Activated CD4-positive, alpha-beta T cell treated with anti-CD3 and anti-CD28 coated beads, Interleukin-2, amount 10 ng/mL, durations not matched to agents 24 days and 14 days (primary cell): ENCODE measurements around the gene MID1. TPM values are rescaled to one million over a fixed set of nuclear protein-coding genes. Genes with fewer than 3 reads are reported as not detected.

ENCODE experiments used
- DNase-seq: peaks from one replicate; pipeline ENCODE4 v3.0.0; 2022
- H3K27ac Mint-ChIP-seq: one replicate; pipeline ENCODE4 v1.8.0; 2022; ENCODE audit warnings: mild to moderate bottlenecking, mixed read lengths
- H3K27me3 Mint-ChIP-seq: one replicate; pipeline ENCODE4 v1.8.0; 2022; ENCODE audit warnings: mixed read lengths
- H3K36me3 Mint-ChIP-seq: one replicate; pipeline ENCODE4 v1.8.0; 2022; ENCODE audit warnings: low read depth, mild to moderate bottlenecking, mixed read lengths
- H3K4me1 Mint-ChIP-seq: one replicate; pipeline ENCODE4 v1.8.0; 2021; ENCODE audit warnings: mixed read lengths
- H3K4me3 Mint-ChIP-seq: one replicate; pipeline ENCODE4 v1.8.0; 2022; ENCODE audit warnings: mild to moderate bottlenecking, moderate library complexity, mixed read lengths
- H3K9me3 Mint-ChIP-seq: one replicate; pipeline ENCODE4 v1.8.0; 2021; ENCODE audit warnings: mixed read lengths
- intact Hi-C: fragments of 100-400 bp; cut with micrococcal nuclease; formaldehyde crosslinking; loops from one replicate; pipeline ENCODE4 v1.15.1; 2023
- total RNA-seq: library from RNA; stranded (reverse); gene quantifications from 2 replicates; pipeline ENCODE4 v1.2.3, GENCODE V29; 2022

The MID1 gene
- total RNA-seq, 1 donor from 2014 or later: not detected

GRCh38 chrX:10496345-10496965 is 123.9 kb downstream of the MID1 start:
- Mint-ChIP-seq H3K4me3 (no peak overlapping the region), H3K4me1 (no peaks in the 10 kb centered on the region), H3K27me3 (no peaks in the 10 kb centered on the region), H3K27ac (no peak overlapping the region), H3K36me3 (no peaks in the 10 kb centered on the region), H3K9me3 (no peaks in the 10 kb centered on the region)
- DNase-seq: no peak
- intact Hi-C loops: no loop called here

DNA sequence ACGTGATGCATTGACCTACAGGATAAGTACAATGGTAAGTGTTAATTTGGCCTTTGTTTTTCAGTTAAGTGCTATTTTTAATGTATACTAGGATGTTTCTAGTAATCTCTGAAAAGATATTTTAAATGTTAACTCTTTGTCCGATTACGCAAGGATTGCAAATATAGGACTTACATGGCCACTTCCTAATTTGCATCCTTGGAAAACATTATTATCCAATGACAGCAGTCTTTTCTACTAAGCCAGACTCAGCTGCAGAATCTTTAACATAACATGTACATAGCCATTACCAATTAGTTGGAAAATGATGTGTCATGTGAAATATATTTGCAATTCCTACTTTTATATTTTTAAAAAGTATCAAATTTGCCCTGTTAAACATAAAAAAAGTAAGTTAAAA is 124.7 kb downstream of the MID1 start:
- no peak overlapping the region for H3K4me3 Mint-ChIP-seq
- no peak overlapping the region for H3K27ac Mint-ChIP-seq
- H3K9me3 Mint-ChIP-seq: no peaks in the 10 kb centered on the region
- H3K36me3 Mint-ChIP-seq: no peaks in the 10 kb centered on the region
- no peak for DNase-seq
- H3K27me3 Mint-ChIP-seq: no peaks in the 10 kb centered on the region
- intact Hi-C loops: no loop called here
- no peaks in the 10 kb centered on the region for H3K4me1 Mint-ChIP-seq

DNA sequence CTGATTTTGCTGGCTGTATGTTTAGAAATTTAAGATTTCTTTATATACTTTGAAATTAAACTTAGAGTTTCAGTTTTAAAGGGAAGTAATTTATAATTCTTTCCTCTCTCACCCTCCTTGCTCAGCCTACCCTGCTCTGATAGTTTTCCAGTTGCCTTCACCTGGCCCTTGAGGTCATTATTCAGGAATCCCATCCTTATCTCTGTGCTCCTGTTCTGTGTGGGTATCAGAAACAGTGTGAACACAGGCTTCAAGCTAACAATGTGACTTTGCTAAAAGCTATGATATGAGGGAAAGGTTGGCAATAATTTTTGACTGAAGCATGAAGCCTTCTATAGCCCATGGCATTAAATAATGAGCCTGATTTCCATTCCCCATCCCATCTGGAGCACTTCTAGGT is 128.1 kb downstream of the MID1 start:
- DNase-seq: no peak
- Mint-ChIP-seq H3K27ac (no peak overlapping the region), H3K27me3 (no peaks in the 10 kb centered on the region), H3K36me3 (no peaks in the 10 kb centered on the region), H3K9me3 (no peaks in the 10 kb centered on the region), H3K4me1 (no peaks in the 10 kb centered on the region), H3K4me3 (no peak overlapping the region)
- intact Hi-C loops: no loop called here

DNA sequence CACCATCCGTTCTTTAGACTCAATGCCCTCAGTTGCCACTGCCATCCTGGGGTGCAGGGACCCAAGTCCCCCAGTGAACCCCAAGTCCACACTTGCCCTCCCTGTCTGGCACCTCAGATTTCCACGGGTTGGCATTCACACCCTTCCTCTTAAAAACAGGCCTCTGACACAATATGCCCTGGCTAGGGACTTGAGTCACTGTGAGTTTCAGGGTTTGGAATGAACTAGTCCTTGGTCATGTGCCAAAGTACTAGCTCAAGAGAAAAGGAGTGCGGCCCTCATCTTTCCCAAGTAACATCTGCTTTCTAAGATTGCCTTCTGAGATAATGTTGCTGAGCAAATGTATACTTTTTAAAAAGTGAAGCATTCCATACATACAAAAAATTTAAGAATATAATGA is 134.0 kb downstream of the MID1 start:
- Mint-ChIP-seq H3K27me3 (no peaks in the 10 kb centered on the region), H3K9me3 (no peaks in the 10 kb centered on the region), H3K27ac (no peak overlapping the region), H3K4me3 (no peak overlapping the region), H3K36me3 (no peaks in the 10 kb centered on the region), H3K4me1 (no peaks in the 10 kb centered on the region)
- intact Hi-C loops: no loop called here
- DNase-seq: no peak

DNA sequence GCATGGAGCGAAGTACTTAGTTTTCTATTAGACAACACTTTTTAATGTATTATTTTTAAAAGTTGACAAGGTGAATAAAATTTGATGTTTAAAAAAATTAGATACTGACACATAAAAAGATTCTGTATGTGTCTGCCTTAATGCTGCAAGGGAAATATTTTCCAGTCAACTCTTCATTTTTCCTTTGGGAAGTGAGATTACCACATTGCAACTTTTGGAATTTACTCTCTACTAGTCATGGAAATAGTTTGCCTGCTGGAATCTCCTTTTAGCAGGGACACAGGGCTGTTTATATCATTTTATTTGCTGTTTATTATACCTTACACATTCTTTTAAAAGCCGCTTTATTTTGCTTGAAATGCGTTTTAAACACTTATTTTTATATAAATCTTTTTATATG is 135.1 kb downstream of the MID1 start:
- Mint-ChIP-seq H3K4me1 (no peaks in the 10 kb centered on the region), H3K36me3 (no peaks in the 10 kb centered on the region), H3K4me3 (no peak overlapping the region), H3K27ac (no peak overlapping the region), H3K9me3 (no peaks in the 10 kb centered on the region), H3K27me3 (no peaks in the 10 kb centered on the region)
- intact Hi-C loops: no loop called here
- DNase-seq: no peak

- Mint-ChIP-seq H3K27me3 (no peaks in the 10 kb centered on the region), H3K4me3 (no peak overlapping the region), H3K36me3 (no peaks in the 10 kb centered on the region), H3K27ac (no peak overlapping the region), H3K9me3 (no peaks in the 10 kb centered on the region), H3K4me1 (no peaks in the 10 kb centered on the region)
- DNase-seq: no peak
- intact Hi-C loops: no loop called here
These were observed 135.6 kb downstream of the MID1 start for GRCh38 chrX:10484683-10485247.

GRCh38 chrX:10483191-10483831 is 137.1 kb downstream of the MID1 start:
- Mint-ChIP-seq H3K36me3 (no peaks in the 10 kb centered on the region), H3K4me3 (no peak overlapping the region), H3K27ac (no peak overlapping the region), H3K9me3 (no peaks in the 10 kb centered on the region), H3K4me1 (no peaks in the 10 kb centered on the region), H3K27me3 (no peaks in the 10 kb centered on the region)
- intact Hi-C loops: no loop called here
- no peak for DNase-seq

- no peak overlapping the region for H3K4me3 Mint-ChIP-seq
These were observed 137.7 kb downstream of the MID1 start for GRCh38 chrX:10482708-10483107.

DNA sequence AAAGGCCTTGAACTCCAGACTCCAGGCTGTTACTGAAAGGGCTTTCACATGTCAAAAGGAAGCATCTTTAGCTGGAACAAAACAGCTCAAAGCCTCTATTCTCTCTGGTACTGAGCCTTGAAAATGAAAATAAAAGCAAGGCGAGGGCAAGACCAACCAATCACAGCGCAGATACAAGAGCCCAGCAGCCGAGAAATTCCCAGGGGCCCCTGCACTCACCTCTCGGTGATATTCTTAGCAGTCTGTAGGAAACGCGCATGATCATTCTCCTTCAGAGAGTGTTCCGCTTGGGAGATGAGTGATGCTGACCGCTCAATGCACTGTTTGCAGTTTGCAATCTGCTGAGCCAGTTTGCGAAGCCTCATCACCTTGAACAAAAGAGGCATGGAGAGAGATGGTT is 138.1 kb downstream of the MID1 start:
- intact Hi-C loops: no loop called here
- Mint-ChIP-seq H3K4me1 (no peaks in the 10 kb centered on the region), H3K27me3 (no peaks in the 10 kb centered on the region), H3K27ac (no peak overlapping the region), H3K9me3 (no peaks in the 10 kb centered on the region), H3K36me3 (no peaks in the 10 kb centered on the region), H3K4me3 (no peak overlapping the region)
- no peak for DNase-seq

More at GRCh38 chrX:10482708-10483107, 137.7 kb downstream of the MID1 start:
- intact Hi-C loops: no loop called here
- no peak for DNase-seq
- Mint-ChIP-seq H3K9me3 (no peaks in the 10 kb centered on the region), H3K27ac (no peak overlapping the region), H3K27me3 (no peaks in the 10 kb centered on the region), H3K36me3 (no peaks in the 10 kb centered on the region), H3K4me1 (no peaks in the 10 kb centered on the region)

DNA sequence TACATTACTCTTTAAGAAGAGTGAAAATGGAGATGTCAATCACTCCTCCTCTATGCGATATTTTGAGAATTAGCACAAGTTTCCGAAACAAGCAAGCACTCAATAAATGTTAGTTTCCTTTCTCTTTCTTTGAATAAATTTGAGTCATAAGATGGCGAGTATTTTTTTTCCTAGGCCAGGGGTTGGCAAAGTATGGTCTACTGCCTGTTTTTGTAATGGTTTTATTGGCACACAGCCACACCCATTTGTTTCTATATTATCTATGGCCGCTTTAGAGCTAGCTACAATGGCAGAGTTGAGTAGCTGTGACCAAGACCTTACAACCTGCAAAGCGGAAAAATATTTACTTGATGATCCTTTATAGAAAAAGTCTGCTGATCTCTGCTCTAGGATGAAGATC is 139.5 kb downstream of the MID1 start:
- Mint-ChIP-seq H3K9me3 (no peaks in the 10 kb centered on the region), H3K4me3 (no peak overlapping the region), H3K27ac (no peak overlapping the region), H3K36me3 (no peaks in the 10 kb centered on the region), H3K27me3 (no peaks in the 10 kb centered on the region), H3K4me1 (no peaks in the 10 kb centered on the region)
- intact Hi-C loops: no loop called here
- DNase-seq: no peak

GRCh38 chrX:10479508-10479907 is 140.9 kb downstream of the MID1 start:
- Mint-ChIP-seq H3K36me3 (no peaks in the 10 kb centered on the region), H3K4me3 (no peak overlapping the region), H3K9me3 (no peaks in the 10 kb centered on the region), H3K4me1 (no peaks in the 10 kb centered on the region), H3K27ac (no peak overlapping the region), H3K27me3 (no peaks in the 10 kb centered on the region)
- intact Hi-C loops: no loop called here
- DNase-seq: no peak

DNA sequence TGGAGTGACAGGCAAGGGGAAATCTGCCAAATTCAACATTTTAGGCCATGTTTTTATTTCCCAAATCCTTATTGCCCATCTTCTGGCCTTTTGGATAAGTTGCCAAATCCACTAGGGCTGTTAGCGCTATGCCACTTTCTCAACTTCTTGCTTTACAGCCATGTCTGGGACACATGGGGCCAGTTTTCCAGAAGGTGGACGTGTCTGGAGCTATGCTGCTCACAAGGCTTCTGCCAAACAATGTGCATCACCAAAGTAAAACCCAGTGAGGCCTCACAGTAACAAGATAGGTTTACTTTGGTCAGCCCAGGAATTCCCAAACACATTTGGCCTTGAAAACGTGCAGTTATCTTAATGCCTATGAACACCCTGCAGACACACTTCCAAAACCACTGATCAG is 142.9 kb downstream of the MID1 start:
- H3K27me3 Mint-ChIP-seq: no peaks in the 10 kb centered on the region
- no peaks in the 10 kb centered on the region for H3K9me3 Mint-ChIP-seq
- H3K27ac Mint-ChIP-seq: no peak overlapping the region
- DNase-seq: no peak
- no peaks in the 10 kb centered on the region for H3K4me1 Mint-ChIP-seq
- no peaks in the 10 kb centered on the region for H3K36me3 Mint-ChIP-seq
- H3K4me3 Mint-ChIP-seq: no peak overlapping the region
- intact Hi-C loops: no loop called here

GRCh38 chrX:10474913-10475568 is 145.3 kb downstream of the MID1 start:
- intact Hi-C loops: no loop called here
- Mint-ChIP-seq H3K4me3 (no peak overlapping the region), H3K27me3 (no peaks in the 10 kb centered on the region), H3K4me1 (no peaks in the 10 kb centered on the region), H3K27ac (no peak overlapping the region), H3K9me3 (no peaks in the 10 kb centered on the region), H3K36me3 (no peaks in the 10 kb centered on the region)
- no peak for DNase-seq

- Mint-ChIP-seq H3K4me1 (no peaks in the 10 kb centered on the region), H3K27ac (no peak overlapping the region), H3K9me3 (no peaks in the 10 kb centered on the region), H3K4me3 (no peak overlapping the region), H3K36me3 (no peaks in the 10 kb centered on the region), H3K27me3 (no peaks in the 10 kb centered on the region)
- intact Hi-C loops: no loop called here
- DNase-seq: no peak
These were observed 145.9 kb downstream of the MID1 start for GRCh38 chrX:10474510-10474909.
